Measurements from ENCODE around the gene VEZF1.

- TF ChIP-seq, protein P1, sequence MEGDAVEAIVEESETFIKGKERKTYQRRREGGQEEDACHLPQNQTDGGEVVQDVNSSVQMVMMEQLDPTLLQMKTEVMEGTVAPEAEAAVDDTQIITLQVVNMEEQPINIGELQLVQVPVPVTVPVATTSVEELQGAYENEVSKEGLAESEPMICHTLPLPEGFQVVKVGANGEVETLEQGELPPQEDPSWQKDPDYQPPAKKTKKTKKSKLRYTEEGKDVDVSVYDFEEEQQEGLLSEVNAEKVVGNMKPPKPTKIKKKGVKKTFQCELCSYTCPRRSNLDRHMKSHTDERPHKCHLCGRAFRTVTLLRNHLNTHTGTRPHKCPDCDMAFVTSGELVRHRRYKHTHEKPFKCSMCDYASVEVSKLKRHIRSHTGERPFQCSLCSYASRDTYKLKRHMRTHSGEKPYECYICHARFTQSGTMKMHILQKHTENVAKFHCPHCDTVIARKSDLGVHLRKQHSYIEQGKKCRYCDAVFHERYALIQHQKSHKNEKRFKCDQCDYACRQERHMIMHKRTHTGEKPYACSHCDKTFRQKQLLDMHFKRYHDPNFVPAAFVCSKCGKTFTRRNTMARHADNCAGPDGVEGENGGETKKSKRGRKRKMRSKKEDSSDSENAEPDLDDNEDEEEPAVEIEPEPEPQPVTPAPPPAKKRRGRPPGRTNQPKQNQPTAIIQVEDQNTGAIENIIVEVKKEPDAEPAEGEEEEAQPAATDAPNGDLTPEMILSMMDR (IDR thresholded peaks at IDR 0.05; ENCODE audit: control extremely low read depth in 1 of 3, insufficient read depth in 1 of 3, low read depth in 1 of 3, low read length in 3 of 3): no peak
- TF ChIP-seq ATF2 (IDR thresholded peaks at IDR 0.05; ENCODE audit: low read length) (no peak), EP300 (IDR thresholded peaks at IDR 0.05; ENCODE audit: borderline replicate concordance in 1 of 2, low read depth in 2 of 2, low read length in 2 of 2) (peak in 1 of 2 experiments; percentile 28; a peak in 1 of 3 replicates), KDM4A (IDR thresholded peaks at IDR 0.05; ENCODE audit: low read depth, low read length, severe bottlenecking) (no peak), CREB1 (IDR thresholded peaks at IDR 0.05) (no peak), SUZ12 (IDR thresholded peaks at IDR 0.05; ENCODE audit: low read length) (no peak), SIN3A (conservative IDR thresholded peaks at IDR 0.05 in 1 of 2, IDR thresholded peaks at IDR 0.05 in 1 of 2; ENCODE audit: low read depth in 1 of 2, low read length in 2 of 2) (no peak), JUND (IDR thresholded peaks at IDR 0.05; ENCODE audit: low read length) (no peak), EZH2 (IDR thresholded peaks at IDR 0.05; ENCODE audit: low read depth, low read length, severe bottlenecking) (no peak), SAP30 (IDR thresholded peaks at IDR 0.05; ENCODE audit: insufficient read depth, insufficient replicate concordance, low read length) (no peak), RFX5 (IDR thresholded peaks at IDR 0.05; ENCODE audit: borderline replicate concordance, low read depth, low read length) (no peak)
- TF ChIP-seq, protein P2, sequence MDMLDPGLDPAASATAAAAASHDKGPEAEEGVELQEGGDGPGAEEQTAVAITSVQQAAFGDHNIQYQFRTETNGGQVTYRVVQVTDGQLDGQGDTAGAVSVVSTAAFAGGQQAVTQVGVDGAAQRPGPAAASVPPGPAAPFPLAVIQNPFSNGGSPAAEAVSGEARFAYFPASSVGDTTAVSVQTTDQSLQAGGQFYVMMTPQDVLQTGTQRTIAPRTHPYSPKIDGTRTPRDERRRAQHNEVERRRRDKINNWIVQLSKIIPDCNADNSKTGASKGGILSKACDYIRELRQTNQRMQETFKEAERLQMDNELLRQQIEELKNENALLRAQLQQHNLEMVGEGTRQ (IDR thresholded peaks at IDR 0.05; ENCODE audit: low read length): no peak
Observed at GRCh38 chr17:57927048-57927723, 60.9 kb downstream of the VEZF1 start.

All from H1 (cell line).